Glomerular endothelial cell (primary cell): ENCODE measurements around the gene ZNF324. TPM values are rescaled to one million over a fixed set of nuclear protein-coding genes. Genes with fewer than 3 reads are reported as not detected.
"Not testable (repeated sequence)": the region's sequence is repeated elsewhere in the genome, so short reads cannot be mapped to it uniquely, and the experiment has no call there.

Source experiments
- DNase-seq: peaks from one replicate; pipeline ENCODE4 v3.0.0-alpha.2; 2011; ENCODE audit warnings: low read depth, low spot score; ENCODE audit errors: extremely low read depth
- total RNA-seq: library from RNA; depleted of rRNA; stranded (reverse); fragments of >200 nt; gene quantifications from 2 replicates; pipeline ENCODE4 v1.2.3, GENCODE V29; 2015

The ZNF324 gene
- 14.3 and 19.5 TPM in 2 replicates for total RNA-seq

DNA sequence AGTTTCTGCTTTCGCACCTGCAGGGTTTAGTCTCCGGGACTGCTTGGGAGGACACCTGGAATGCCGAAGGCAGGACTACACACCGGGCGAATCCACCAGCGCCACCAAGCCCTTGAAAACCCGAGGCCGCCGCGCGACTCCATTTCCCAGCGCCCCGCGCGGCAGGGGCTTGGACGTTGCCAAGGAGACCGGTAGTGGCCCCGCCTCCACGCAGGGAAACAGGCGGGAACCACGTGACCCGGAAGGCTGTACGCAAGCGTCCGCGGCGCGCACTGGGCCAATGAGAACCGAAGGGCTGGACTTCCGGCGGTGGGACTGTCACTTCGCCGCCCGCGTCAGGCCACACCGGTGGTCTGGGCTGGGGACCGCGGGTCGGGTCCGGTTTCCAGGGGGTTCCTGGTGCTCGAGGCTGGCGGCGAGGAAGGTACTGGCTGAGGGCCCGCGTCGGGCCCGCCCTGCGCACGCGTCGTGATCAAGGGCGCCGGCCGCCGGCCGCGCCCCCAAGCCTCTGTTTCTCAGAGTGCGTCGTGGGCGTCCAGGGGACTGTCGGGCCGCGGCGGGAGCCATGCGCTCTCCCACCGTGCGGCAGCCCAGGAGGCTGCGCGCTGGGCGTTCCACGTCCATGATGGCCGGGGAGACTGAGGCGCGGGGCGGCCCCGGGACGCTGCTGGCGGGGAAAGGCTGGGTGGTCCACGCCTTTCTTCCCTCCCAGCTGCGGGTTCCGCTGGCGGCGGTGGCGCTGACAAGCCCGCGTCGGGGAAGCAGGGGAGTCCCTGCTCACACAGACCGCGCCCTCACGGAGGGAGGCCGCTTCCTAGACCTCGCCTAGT is at the start of gene ZNF324:
ZNF324 (plus strand) TSS at position 321 of the 830 bp plus-strand sequence. CDS start 2,106 bp downstream, outside the sequence.
- DNase-seq, result peak; percentile 79

DNA sequence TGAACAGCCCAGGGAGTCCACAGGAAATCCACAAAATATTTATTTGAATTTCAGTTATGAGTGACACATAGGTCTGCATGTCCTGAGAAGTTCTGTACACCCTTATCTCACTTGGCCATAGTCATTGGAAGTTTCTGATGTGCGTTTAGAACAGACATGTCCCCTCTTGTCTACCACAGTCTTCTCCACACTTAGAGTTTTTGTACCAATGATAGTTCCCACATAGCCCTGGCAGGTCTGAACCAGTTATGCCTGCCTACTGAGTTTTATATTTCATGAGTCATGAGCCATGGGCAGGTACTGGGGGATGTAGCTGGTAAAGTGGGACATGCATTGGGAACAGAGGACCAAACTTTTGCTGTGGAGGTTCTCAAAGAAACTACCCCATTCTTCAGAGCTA is 38.3 kb upstream of the ZNF324 start:
- DNase-seq, result no peak

DNA sequence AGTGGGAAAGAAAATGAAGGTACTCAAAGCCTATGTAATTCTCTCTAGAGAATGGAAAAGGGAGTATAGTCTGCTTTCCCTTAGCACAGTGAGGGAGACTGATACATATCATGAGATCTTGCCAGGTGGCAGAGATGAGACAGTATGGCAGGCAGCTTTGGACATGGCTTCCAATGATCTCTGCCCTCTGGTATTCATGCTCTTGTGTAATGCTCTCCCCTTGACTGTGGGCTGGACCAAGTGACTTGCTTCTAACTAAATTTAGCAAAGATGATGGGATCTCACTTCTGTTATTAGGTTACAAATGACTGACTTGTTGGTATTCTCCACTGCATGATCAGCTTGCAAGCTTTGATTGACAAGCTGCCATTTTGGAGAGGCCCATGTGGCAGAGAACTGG is 37.1 kb upstream of the ZNF324 start:
- no peak for DNase-seq

DNA sequence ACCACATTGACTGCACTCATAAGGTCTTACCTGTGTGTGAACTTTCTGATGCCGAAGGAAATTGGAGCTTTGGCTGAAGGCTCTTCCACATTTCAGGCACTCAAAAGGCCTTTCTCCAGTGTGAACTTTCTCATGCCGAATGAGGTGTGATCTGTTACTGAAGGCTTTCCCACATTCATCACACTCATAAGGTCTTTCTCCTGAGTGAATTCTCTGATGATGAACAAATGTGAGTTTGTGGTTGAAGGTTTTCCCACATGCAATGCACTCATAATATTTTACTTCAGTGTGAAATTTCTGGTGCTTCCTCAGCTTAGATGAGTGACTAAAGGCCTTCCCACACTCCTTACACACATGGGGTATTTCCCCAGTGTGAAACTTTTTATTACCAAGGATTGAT is 32.7 kb upstream of the ZNF324 start:
- no peak for DNase-seq

DNA sequence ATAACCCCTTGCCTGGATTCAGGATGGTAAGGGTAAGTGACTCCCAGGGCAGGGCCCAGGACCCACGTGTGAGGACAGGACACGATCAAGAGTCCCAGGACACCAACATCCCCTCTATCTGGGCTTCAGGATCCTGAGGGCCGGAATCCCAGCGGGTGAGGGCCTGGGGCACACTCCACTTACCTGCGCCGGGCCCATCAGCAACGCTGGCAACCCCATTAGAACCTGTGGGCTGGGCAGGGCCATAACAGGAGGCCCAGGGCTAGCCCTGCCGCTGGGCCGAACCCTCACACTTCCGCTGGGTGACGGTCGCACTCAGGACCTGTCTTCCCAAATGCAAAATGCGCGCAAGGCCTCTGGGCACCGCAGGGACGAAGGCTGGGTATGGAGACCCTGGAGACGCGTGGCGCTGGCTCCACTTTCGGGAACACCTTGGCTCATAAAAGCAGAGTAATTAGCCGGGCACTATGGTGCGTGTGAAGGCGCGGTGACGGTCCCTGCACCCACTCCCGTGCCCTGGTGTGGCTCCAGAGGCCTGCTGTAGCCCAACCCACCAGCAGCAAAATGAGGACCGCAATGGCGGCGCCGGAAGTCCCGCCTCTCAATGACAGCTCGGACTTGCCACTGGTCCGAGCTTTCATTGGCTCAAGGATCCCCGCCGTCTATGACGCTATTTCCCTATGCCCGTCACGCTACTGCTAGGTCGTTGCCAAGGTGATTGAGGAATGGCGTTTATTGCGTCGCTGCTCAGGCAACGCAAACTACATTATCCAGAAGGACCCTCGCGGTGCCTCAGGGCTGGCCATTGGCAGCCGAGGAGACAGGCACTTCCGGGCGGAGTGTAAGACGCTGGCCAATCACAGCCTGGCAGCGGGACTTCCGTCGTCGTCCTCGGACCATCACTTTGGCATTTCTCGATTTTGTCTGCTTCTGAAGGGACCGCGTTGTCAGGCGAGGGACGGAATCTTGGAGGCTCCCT is 27.0 kb upstream of the ZNF324 start, which contains the start of gene ZNF132:
ZNF132 (minus strand) TSS at position 578 of the 979 bp plus-strand sequence; CDS start at position 246, 332 bp downstream.
- peak; percentile 100 for DNase-seq

DNA sequence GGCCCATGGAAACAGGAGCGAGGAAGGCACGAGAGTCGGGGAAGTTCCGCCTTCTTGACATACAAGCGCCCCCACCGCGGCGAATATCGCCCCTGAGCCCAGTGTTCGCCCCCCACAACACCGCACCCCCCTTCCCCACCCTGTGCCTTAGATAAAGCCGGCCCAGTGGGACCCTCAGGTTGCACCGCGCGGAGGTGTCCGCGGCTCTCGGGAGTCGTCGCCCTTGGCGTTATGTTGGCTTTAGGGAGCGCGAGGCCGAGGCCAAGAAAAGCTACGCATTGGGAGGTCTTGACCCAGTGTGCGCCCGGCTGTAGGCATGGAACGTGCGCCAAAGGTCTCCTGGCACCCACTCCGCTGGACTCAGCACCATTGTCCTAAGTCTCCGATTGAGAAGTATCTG is 26.3 kb upstream of the ZNF324 start:
- no peak for DNase-seq

DNA sequence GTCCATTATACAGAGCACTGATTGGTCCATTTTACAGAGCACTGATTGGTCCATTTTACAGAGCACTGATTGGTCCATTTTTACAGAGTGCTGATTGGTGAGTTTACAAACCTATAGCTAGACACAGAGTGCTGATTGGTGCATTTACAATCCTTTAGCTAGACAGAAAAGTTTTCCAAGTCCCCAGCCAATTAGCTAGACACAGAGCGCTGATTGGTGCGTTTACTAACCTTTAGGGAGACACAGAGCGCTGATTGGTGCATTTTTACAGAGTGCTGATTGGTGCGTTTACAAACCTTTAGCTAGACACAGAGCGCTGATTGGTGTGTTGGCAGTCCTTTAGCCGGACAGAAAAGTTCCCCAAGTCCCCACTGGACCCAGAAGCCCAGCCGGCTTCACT is 23.9 kb upstream of the ZNF324 start:
- not testable (repeated sequence) for DNase-seq

DNA sequence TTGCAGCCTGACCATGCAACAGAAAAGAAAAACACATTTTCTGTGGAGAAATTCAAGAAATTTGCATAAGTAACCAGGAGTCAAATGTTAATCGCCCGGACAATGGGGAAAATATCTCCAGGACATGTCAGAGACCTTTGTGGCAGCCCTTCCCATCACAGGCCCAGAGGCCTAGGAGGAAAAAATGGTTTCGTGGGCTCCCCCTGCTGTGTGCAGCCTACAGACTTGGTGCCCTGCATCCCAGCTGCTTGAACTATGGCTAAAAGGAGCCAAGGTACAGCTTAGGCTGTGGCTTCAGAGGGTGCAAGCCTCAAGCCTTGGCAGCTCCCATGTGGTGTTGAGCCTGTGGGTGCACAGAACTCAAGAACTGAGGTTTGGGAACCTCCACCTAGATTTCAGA is 18.0 kb upstream of the ZNF324 start:
- DNase-seq, result not testable (repeated sequence)

DNA sequence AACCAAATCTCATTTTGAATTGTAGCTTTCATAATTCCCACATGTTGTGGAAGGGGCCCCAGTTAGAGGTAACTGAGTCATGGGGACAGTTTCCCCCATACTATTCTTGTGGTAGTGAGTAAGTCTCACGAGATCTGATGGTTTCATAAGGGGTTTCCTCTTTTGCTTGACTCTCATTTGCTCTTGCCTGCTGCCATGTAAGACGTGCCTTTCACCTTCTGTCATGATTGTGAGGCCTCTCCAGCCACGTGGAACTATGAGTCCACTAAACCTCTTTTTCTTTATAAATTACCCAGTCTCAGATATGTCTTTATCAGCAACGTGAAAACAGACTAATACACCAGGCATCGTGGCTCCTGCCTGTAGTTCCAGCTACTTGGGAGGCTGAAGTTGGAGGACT is 16.9 kb upstream of the ZNF324 start:
- DNase-seq, result not testable (repeated sequence)

DNA sequence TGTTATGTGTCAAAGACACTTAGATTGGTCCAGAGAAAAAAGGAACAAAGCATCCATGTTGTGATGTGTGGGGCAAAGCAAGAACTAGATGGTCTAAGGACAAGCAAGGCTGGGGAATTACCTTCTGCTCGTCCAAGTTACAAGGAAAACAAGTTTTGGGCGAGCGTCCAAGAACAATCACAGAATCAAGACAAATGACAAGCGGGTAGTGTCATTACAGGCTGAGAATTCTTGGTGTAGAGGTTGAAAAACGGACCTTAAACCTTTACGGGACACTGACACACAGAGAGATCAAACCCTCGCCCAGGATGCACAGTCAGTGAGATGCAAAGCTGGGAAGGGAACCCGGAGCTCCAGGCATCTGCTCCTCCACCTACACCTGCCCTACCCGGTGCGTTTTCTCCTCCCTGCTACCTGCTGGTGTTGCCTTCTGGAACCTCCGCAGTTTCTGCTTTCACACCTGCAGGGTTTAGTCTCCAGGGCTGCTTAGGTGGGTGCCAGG is 16.0 kb upstream of the ZNF324 start:
- no peak for DNase-seq

DNA sequence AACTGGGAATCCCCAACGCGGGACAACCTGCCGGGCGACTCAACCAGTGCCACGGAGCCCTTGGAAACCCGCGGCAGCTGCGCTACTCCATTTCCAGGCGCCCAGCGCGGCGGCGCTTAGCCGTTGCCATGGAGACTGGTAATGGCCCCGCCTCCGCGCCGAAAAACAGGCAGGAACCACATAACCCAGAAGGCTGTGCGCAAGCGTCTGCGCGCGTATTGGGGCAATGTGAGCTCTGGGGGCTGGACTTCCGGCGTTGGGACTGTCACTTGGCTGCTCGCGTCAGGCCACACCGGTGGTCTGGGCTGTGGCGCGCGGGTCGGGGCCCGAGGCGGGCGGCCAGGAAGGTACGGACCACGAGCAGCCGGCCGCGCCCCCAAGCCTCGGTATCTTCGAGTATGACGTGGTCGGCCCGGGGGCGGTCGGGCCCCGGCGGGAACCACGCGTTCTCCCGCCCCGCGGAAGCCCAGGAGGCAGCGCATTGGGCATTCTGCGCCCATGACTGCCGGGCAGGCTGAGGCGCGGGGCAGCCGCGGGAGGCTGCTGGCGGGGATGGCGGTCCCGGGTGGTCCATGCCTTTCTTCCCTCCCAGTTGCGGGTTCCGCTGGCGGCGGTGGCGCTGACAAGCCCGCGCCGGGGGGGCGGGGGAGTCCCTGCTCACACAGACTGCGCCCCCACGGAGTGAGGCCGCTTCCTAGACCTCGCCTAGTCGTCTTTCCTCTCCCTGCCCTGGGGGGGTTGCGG is 15.3 kb upstream of the ZNF324 start, which contains the start of gene ZNF324B:
ZNF324B (plus strand) TSS at position 265 of the 744 bp plus-strand sequence. CDS start 2,080 bp downstream, outside the sequence.
- DNase-seq, result no peak

DNA sequence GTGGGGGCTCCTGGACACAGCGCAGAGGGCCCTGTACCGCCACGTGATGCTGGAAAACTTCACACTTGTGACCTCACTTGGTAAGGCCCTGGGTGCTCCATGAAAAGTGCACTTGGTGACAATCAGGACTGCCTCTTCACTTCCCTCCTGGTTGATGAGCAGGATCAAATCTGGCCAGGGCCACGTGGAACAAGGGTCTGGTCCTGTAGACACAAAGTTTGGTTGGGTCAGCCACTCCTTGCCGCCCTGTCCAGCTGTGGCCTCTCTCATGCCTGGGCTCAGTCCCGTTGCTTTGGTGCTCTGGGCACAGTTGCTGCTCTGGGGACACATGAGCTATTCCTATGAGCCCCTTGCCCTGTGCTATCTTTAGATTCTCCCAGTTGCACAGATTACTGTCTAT is 13.1 kb upstream of the ZNF324 start:
- DNase-seq, result no peak

DNA sequence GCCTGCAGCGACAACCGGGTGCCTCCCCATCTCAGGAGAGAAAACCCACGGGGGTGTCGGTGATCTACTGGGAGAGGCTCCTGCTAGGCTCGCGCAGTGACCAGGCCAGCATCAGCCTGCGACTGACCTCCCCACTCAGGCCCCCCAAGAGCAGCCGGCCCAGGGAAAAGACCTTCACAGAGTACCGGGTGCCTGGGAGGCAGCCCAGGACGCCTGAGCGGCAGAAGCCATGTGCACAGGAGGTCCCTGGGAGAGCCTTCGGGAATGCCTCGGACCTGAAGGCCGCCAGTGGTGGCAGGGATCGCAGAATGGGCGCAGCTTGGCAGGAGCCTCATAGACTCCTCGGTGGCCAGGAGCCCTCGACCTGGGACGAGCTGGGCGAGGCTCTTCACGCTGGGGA is 11.6 kb upstream of the ZNF324 start:
- DNase-seq, result no peak

DNA sequence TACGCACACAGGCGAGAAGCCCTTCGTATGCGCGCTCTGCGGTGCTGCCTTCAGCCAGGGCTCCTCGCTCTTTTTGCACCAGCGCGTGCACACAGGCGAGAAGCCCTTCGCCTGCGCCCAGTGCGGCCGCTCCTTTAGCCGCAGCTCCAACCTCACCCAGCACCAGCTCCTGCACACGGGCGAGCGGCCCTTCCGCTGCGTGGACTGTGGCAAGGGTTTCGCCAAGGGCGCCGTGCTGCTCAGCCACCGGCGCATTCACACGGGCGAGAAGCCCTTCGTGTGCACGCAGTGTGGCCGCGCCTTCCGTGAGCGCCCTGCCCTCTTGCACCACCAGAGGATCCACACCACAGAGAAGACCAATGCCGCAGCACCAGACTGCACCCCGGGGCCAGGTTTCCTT is 10.8 kb upstream of the ZNF324 start:
- DNase-seq, result no peak

DNA sequence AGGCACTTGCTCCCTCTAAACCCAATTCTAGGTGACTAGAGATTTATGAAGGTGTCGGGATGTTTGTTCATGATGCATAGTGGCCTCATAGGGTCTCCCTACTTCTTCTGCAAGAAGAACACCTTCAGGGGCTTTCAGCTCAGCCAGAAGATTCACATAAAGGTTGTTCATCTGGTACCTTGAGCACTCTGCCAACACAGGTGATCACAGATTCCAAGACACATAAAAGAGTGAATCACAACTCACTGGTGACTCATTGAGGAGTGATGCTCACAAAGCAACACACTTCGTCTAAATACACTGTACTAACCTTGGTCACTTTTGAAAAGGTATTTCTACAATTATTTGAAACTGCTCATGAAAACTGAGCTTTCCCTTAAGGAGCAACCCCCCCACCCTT is 6.8 kb upstream of the ZNF324 start:
- DNase-seq, result no peak

DNA sequence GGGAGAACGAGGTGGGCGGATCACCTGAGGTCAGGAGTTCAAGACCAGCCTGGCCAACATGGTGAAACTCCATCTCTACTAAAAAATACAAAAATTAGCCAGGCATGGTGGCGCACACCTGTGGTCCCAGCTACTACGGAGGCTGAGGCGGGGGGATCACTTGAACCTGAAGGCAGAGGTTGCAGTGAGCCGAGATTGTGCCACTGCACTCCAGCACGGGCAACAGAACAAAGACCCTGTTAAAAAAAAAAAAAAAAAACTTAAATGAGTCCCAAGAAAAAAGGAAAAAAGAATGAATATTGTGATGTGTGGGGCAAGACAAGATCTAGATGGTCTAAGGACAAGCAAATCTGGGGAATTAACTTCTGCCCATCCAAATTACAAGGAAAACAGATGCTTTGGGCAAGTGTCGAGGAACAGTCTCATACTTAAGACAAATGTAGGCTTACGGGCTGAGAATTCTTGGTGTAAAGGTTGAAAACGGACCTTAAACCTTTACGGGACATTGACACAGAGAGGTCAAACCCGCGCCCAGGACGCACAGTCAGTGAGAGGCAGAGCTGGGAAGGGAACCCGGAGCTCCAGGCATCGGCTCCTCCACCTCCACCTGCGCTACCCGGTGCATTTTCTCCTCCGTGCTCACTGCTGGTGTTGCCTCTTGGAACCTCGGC is 656 bp upstream of the ZNF324 start:
- DNase-seq, result no peak

DNA sequence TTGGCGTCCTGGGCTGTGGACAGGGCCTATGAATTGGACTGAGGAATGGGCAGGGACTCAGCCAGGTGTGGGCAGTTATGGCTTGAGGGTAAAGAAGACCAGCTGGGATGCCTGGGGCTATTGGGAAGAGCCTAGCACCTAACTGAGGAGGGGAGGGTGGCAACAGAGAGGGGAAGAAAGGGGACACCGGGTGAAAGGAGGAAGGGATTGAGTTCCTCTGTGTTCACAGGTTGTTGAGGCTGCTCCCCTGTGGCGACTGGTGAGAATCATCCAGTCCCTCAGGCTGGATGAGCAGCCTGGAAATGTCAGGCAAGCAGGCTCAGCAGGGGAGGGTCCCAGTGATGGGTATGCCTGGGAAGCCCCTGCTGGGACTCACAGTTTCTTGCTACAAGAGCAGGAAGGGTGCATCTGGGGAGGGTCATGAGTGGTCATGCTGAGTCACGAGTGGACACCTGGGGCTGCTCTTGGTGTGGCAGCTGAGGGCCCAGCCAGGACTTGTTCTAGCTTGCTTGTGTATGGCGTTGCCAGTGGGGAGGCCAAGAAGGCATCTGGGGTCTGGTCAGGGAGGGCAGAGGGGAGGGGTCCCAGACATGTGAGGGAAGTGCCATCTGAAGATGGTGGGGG is 1.4 kb downstream of the ZNF324 start:
- DNase-seq, result no peak

DNA sequence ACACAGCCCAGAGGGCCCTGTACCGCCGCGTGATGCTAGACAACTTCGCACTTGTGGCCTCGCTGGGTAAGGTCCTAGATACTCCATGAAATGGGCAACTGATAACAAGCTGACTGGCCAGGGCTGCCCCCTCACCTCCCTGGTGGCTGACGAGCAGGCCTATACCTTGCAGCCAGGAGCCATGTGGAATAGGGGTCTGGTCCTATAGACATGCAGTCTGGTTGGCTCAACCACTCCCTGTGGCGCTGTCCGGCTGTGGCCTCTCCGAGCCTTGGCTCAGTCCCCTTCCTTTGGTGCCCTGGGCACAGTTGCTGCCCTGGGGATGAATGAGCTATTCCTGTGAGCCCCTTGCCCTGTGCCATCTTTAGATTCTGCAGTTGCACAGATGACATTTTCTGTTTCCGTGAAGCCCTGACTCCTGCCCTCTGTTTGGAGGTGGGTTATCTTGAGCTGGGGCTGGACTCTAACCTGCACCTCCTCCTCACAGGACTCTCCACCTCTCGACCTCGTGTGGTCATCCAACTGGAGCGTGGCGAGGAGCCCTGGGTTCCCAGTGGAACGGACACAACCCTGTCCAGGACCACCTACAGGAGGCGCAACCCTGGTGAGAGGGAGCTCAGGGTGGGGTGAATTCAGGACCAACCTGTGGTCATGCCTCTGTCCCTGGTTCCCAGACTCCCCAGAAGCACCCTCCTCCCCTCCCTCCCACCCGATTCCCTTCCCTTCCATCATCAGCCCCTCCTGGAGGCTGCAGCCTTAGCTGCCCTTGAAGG is 2.5 kb downstream of the ZNF324 start:
- DNase-seq, result no peak
